WI38 (cell line): ENCODE measurements around the gene VIL1.

Source experiments
- H3K4me3 ChIP-seq: 2 replicates; pipeline ENCODE4 v1.5.1; 2011; ENCODE audit warnings: low read depth, mild to moderate bottlenecking, control low read depth, low read length
- TF ChIP-seq, protein P1 (sequence below): IDR thresholded peaks from 2 replicates; pipeline ENCODE4 v1.5.1; 2012; ENCODE audit warnings: low read depth, mild to moderate bottlenecking, control low read depth, low read length

Gene VIL1

DNA sequence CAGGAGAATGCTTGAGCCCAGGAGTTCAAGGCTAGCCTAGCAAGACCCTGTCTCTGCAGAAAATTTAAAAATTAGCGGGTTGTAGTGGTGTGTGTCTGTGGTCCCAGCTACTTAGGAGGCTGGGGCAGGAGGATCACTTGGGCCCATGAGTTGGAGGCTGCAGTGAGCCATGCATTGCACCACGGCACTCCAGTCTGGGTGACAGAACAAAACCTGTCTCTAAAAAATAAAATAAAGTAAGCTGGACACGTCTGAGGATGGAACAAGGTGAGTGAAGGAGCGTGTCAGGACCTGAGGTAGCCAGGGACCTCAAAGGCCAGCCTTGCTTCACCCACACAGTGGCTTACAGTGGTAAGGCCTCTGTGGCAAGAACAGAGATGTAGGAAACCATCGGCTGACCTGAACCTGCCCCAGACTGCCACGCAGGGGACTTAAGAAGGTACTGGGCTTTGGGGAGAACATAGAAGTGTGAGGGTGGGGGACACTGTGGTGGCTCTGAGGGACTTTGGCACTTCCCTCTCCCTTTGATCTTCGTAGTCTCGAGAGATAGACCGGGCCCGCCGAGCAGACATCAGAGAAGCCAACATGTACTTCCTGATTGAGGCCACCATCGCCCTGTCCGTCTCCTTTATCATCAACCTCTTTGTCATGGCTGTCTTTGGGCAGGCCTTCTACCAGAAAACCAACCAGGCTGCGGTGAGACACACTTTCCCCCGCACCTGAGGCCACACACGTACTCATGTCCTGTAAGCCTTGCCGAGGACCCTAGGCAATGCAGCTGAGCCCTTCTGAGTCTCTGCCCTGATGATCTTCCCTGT lies 29.4 kb upstream of the VIL1 start:
- H3K4me3 ChIP-seq: no peak overlapping the region
- TF ChIP-seq, protein P1, sequence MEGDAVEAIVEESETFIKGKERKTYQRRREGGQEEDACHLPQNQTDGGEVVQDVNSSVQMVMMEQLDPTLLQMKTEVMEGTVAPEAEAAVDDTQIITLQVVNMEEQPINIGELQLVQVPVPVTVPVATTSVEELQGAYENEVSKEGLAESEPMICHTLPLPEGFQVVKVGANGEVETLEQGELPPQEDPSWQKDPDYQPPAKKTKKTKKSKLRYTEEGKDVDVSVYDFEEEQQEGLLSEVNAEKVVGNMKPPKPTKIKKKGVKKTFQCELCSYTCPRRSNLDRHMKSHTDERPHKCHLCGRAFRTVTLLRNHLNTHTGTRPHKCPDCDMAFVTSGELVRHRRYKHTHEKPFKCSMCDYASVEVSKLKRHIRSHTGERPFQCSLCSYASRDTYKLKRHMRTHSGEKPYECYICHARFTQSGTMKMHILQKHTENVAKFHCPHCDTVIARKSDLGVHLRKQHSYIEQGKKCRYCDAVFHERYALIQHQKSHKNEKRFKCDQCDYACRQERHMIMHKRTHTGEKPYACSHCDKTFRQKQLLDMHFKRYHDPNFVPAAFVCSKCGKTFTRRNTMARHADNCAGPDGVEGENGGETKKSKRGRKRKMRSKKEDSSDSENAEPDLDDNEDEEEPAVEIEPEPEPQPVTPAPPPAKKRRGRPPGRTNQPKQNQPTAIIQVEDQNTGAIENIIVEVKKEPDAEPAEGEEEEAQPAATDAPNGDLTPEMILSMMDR: no peak

DNA sequence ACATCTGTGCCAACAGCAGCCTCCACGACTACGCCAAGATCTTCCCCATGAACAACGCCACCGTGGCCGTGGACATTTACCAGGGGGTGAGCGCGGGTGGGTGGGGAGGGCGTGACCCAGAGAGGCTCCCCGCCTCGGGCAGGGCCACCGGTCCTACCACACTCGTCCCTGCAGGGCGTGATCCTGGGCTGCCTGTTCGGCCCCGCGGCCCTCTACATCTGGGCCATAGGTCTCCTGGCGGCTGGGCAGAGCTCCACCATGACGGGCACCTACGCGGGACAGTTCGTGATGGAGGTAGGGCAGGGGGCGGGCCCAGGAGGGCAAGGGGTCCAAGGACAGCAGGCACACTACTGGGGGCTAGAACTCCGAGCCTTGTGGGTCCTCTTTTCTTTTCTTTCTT lies 27.7 kb upstream of the VIL1 start:
- TF ChIP-seq, protein P1: no peak
- no peak overlapping the region for H3K4me3 ChIP-seq

DNA sequence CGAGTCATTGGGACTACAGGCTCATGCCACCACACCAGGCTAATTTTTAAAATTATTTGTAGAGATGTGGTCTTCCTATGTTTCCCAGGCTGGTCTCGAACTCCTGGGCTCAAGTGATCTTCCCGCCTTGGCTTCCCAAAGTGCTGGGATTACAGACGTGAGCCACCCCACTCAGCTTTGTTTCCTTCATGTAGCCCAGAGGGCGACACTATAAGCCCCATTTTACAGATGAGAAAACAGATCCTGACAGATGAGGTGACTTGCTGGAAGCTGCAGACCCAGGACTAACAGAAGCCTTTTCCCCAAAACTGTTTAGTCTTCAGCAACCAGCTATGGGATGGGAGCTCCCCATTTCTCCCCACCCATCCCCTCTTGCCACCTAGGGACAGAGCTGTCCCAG lies 26.5 kb upstream of the VIL1 start:
- TF ChIP-seq, protein P1: no peak

DNA sequence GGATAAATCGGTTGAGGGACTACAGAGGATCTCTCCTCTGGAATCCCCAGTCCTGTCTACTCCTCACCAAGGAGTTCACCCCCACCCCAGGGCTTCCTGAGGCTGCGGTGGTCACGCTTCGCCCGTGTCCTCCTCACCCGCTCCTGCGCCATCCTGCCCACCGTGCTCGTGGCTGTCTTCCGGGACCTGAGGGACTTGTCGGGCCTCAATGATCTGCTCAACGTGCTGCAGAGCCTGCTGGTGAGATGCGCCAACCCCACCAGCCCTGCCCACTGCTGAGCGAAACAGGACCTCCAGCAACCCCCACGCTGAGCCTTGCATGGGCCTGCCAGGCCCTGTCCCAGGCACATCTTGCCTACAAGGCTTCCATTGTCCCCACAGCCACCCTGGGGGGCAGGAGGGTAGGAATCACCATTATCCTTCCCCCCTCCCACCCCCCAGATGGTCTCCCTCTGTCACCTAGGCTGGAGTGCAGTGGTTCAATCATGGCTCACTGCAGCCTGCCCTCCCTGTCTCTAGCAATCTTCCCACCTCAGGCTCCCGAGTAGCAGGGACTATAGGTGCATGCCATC lies 25.9 kb upstream of the VIL1 start:
- no peak overlapping the region for H3K4me3 ChIP-seq
- TF ChIP-seq, protein P1: no peak

More for the DNA sequence above, 26.5 kb upstream of the VIL1 start:
- no peak overlapping the region for H3K4me3 ChIP-seq

DNA sequence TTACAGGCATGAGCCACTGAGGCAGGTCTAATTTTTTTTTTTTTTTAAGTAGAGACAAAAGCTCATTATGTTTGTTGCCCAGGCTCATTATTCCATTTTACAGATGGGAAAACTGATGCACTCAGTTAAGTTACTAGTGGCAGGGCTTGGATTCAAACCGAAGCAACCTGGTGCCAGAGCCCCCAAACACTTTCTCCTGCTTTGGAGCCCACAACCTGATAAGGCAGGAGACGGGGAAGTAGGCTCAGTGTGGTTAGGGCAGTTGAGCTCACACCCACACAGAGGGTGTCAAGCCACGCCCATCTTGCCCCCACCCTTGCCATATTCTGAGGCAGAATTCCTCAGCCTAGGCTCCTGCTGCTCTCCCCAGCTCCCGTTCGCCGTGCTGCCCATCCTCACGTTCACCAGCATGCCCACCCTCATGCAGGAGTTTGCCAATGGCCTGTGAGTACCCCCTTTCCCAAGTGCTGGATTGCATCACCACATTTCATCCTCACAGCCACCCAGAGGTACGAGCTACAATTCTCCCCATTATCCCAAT lies 25.1 kb upstream of the VIL1 start:
- no peak overlapping the region for H3K4me3 ChIP-seq
- TF ChIP-seq, protein P1: no peak

DNA sequence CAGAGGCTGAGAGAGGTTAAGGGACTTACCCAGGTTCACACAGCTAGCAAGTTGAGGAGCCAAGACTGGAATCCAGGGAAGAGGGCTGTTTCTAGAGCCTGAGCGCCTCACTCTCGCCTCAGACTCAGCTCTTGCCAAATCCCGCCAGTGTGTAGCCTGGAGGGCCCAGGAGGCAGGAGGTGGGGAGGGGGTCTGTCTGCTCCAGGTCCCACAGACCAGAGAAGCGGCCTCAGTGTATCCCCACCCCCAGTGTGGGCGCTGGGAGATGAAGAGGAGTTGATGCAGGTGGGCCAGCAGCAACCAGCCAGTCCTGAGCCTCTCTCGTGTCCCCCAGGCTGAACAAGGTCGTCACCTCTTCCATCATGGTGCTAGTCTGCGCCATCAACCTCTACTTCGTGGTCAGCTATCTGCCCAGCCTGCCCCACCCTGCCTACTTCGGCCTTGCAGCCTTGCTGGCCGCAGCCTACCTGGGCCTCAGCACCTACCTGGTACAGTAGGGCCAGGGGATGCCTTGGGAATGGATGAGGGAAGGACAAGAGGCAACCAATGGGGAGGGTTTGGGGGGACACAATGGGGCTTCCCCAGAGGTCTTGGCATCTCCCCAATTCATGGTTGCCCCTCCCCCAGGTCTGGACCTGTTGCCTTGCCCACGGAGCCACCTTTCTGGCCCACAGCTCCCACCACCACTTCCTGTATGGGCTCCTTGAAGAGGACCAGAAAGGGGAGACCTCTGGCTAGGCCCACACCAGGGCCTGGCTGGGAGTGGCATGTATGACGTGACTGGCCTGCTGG lies 24.4 kb upstream of the VIL1 start:
- TF ChIP-seq, protein P1: no peak
- no peak overlapping the region for H3K4me3 ChIP-seq
